Ishikawa (cell line): Measurements from ENCODE around the gene TACC2.

Source experiments
- CEBPB ChIP-seq: IDR thresholded peaks from 2 replicates; pipeline ENCODE4 v1.6.1; 2012
- CREB1 ChIP-seq: IDR thresholded peaks from 2 replicates; pipeline ENCODE4 v1.6.1; 2012; ENCODE audit warnings: low read depth
- EGR1 ChIP-seq: IDR thresholded peaks from 2 replicates; pipeline ENCODE4 v1.6.1; 2012
- EP300 ChIP-seq: IDR thresholded peaks from 2 replicates; pipeline ENCODE4 v1.6.1; 2012; ENCODE audit warnings: borderline replicate concordance
- NFIC ChIP-seq: IDR thresholded peaks from 2 replicates; pipeline ENCODE4 v1.6.1; 2012
- RAD21 ChIP-seq: IDR thresholded peaks from 2 replicates; pipeline ENCODE4 v1.6.1; 2012; ENCODE audit warnings: low read depth
- TCF12 ChIP-seq: IDR thresholded peaks from 2 replicates; pipeline ENCODE4 v1.6.1; 2012; ENCODE audit warnings: low read depth
- TEAD4 ChIP-seq: IDR thresholded peaks from 2 replicates; pipeline ENCODE4 v1.6.1; 2012
- ZBTB7A ChIP-seq: IDR thresholded peaks from 2 replicates; pipeline ENCODE4 v1.6.1; 2012; ENCODE audit warnings: low read depth
- TF ChIP-seq, protein P1 (sequence below): IDR thresholded peaks from 2 replicates; pipeline ENCODE4 v1.6.1; 2012
- TF ChIP-seq, protein P2 (sequence below): IDR thresholded peaks from 2 replicates; pipeline ENCODE4 v1.6.1; 2012
- TF ChIP-seq, protein P3 (sequence below): IDR thresholded peaks from 2 replicates; pipeline ENCODE4 v1.6.1; 2012; ENCODE audit warnings: low read depth, mild to moderate bottlenecking

DNA sequence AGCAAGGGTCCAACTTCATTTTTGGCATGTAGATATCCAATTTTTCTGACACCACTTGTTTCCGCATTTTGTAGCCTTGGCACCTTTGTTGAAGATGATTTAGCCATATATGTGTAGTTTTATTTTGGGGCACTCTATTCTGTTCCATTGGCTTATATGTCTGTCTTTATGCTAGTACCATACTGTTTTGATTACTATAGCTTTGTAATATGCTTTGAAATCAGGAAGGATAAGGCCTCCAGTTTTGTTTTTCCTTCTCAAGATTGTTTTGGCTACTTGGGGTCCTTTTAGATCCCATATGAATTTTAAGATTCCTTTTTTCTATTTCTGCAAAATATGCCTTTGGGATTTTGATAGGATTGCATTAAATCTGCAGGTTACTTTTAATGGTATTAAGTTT is 272.6 kb downstream of the TACC2 start:
- TF ChIP-seq CEBPB: no peak
- TF ChIP-seq CREB1: no peak
- TF ChIP-seq, protein P1, sequence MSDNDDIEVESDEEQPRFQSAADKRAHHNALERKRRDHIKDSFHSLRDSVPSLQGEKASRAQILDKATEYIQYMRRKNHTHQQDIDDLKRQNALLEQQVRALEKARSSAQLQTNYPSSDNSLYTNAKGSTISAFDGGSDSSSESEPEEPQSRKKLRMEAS: no peak
- TF ChIP-seq EP300: no peak
- no peak for TF ChIP-seq TEAD4
- TF ChIP-seq, protein P2, sequence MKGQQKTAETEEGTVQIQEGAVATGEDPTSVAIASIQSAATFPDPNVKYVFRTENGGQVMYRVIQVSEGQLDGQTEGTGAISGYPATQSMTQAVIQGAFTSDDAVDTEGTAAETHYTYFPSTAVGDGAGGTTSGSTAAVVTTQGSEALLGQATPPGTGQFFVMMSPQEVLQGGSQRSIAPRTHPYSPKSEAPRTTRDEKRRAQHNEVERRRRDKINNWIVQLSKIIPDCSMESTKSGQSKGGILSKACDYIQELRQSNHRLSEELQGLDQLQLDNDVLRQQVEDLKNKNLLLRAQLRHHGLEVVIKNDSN: no peak
- TF ChIP-seq RAD21: no peak
- no peak for TF ChIP-seq ZBTB7A
- no peak for TF ChIP-seq TCF12
- TF ChIP-seq, protein P3, sequence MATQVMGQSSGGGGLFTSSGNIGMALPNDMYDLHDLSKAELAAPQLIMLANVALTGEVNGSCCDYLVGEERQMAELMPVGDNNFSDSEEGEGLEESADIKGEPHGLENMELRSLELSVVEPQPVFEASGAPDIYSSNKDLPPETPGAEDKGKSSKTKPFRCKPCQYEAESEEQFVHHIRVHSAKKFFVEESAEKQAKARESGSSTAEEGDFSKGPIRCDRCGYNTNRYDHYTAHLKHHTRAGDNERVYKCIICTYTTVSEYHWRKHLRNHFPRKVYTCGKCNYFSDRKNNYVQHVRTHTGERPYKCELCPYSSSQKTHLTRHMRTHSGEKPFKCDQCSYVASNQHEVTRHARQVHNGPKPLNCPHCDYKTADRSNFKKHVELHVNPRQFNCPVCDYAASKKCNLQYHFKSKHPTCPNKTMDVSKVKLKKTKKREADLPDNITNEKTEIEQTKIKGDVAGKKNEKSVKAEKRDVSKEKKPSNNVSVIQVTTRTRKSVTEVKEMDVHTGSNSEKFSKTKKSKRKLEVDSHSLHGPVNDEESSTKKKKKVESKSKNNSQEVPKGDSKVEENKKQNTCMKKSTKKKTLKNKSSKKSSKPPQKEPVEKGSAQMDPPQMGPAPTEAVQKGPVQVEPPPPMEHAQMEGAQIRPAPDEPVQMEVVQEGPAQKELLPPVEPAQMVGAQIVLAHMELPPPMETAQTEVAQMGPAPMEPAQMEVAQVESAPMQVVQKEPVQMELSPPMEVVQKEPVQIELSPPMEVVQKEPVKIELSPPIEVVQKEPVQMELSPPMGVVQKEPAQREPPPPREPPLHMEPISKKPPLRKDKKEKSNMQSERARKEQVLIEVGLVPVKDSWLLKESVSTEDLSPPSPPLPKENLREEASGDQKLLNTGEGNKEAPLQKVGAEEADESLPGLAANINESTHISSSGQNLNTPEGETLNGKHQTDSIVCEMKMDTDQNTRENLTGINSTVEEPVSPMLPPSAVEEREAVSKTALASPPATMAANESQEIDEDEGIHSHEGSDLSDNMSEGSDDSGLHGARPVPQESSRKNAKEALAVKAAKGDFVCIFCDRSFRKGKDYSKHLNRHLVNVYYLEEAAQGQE: no peak
- no peak for TF ChIP-seq EGR1
- no peak for TF ChIP-seq NFIC
